ENCODE data around the gene CEP72.

- TF ChIP-seq SNAI2 (CRISPR knock-in tag; IDR thresholded peaks at IDR 0.05) (no peak), ARNTL (CRISPR knock-in tag; IDR thresholded peaks at IDR 0.05; ENCODE audit: borderline replicate concordance, low read depth) (no peak), POU6F1 (CRISPR knock-in tag; IDR thresholded peaks at IDR 0.05; ENCODE audit: borderline replicate concordance, low read depth) (no peak), CREB5 (CRISPR knock-in tag; IDR thresholded peaks at IDR 0.05; ENCODE audit: low read depth) (no peak), ZC3H10 (CRISPR knock-in tag; IDR thresholded peaks at IDR 0.05) (no peak), ZNF8 (CRISPR knock-in tag; IDR thresholded peaks at IDR 0.05) (no peak), RARB (CRISPR knock-in tag; IDR thresholded peaks at IDR 0.05) (no peak)
Observed at GRCh38 chr5:570446-570845, 41.7 kb upstream of the CEP72 start.

Measured in SK-N-SH treated with all-trans-retinoic acid at 6 μM for 48 hours (cell line).